ENCODE results near the gene OVOL3.

GRCh38 chr19:36100476-36100875 lies 10.5 kb upstream of the OVOL3 start:
- TF ChIP-seq CTCF (IDR thresholded peaks at IDR 0.05) (no peak), POLR2A (IDR thresholded peaks at IDR 0.05) (no peak)

All from esophagus squamous epithelium (tissue), 4 donors.